WTC11 (cell line): Measurements from ENCODE around the gene PPP3CA. TPM values are rescaled to one million over a fixed set of nuclear protein-coding genes. Genes with fewer than 3 reads are reported as not detected.

Source experiments
- ATAC-seq: fragments of 200-7000 bp; cut with Tn5 transposase; 2 replicates; pipeline ENCODE4 v1.10.0; 2021; ENCODE audit warnings: mild to moderate bottlenecking, moderate library complexity
- CTCF ChIA-PET: fragments of 300-600 bp; sonication (Branson Sonifier 250); formaldehyde crosslinking; loops from one replicate; lab custom pipeline; 2021; ENCODE audit warnings: antibody characterized with exemption; lab: Charles Lee
- POLR2A ChIA-PET: fragments of 350-600 bp; sonication (Branson Sonifier 250); formaldehyde crosslinking; loops from one replicate; lab custom pipeline; 2021; ENCODE audit warnings: antibody characterized with exemption; lab: Charles Lee
- DNase-seq: peaks from one replicate; pipeline ENCODE4 v3.0.0; 2021; ENCODE audit warnings: low spot score
- H3K27ac Mint-ChIP-seq: 2 replicates; pipeline ENCODE4 v1.8.0; 2021; ENCODE audit warnings: mixed read lengths
- H3K27me3 Mint-ChIP-seq: 2 replicates; pipeline ENCODE4 v1.8.0; 2021; ENCODE audit warnings: low read depth, mild to moderate bottlenecking, moderate library complexity, mixed read lengths
- H3K36me3 Mint-ChIP-seq: 2 replicates; pipeline ENCODE4 v1.8.0; 2021; ENCODE audit warnings: mixed read lengths
- H3K4me1 Mint-ChIP-seq: 2 replicates; pipeline ENCODE4 v1.8.0; 2022; ENCODE audit warnings: mixed read lengths
- H3K4me3 Mint-ChIP-seq: 2 replicates; pipeline ENCODE4 v1.8.0; 2021; ENCODE audit warnings: mild to moderate bottlenecking, moderate library complexity, mixed read lengths
- H3K9me3 Mint-ChIP-seq: 2 replicates; pipeline ENCODE4 v1.8.0; 2021; ENCODE audit warnings: mixed read lengths
- AR ChIP-seq: fragments of 250-450 bp; sonication (Bioruptor Pico); IDR thresholded peaks from 2 replicates; pipeline ENCODE4 v1.9.0; 2021; ENCODE audit warnings: mild to moderate bottlenecking
- ARID4B ChIP-seq: sonication (generic); formaldehyde crosslinking; IDR thresholded peaks from 2 replicates; pipeline ENCODE4 v1.8.0; 2023; ENCODE audit warnings: missing genetic modification reagents, mild to moderate bottlenecking, borderline replicate concordance
- ATF1 ChIP-seq: sonication (generic); formaldehyde crosslinking; IDR thresholded peaks from 2 replicates; pipeline ENCODE4 v1.8.1; 2023; ENCODE audit warnings: mild to moderate bottlenecking, moderate library complexity, missing genetic modification reagents
- CREB1 ChIP-seq: sonication (generic); formaldehyde crosslinking; IDR thresholded peaks from 2 replicates; pipeline ENCODE4 v1.8.0; 2023; ENCODE audit warnings: mild to moderate bottlenecking, missing genetic modification reagents
- E2F1 ChIP-seq: sonication (generic); formaldehyde crosslinking; IDR thresholded peaks from 2 replicates; pipeline ENCODE4 v1.8.0; 2022; ENCODE audit warnings: mild to moderate bottlenecking, missing genetic modification reagents
- ELF4 ChIP-seq: sonication (generic); formaldehyde crosslinking; IDR thresholded peaks from 2 replicates; pipeline ENCODE4 v1.8.1; 2022; ENCODE audit warnings: low read depth, mild to moderate bottlenecking, moderate library complexity, missing genetic modification reagents
- NFATC4 ChIP-seq: fragments of 250-450 bp; sonication (Bioruptor Pico); IDR thresholded peaks from 2 replicates; pipeline ENCODE4 v1.9.0; 2021; ENCODE audit warnings: mild to moderate bottlenecking
- NFE2L1 ChIP-seq: sonication (generic); formaldehyde crosslinking; IDR thresholded peaks from 2 replicates; pipeline ENCODE4 v1.8.1; 2023; ENCODE audit warnings: missing genetic modification reagents
- NR3C1 ChIP-seq: sonication (generic); formaldehyde crosslinking; conservative IDR thresholded peaks from 2 replicates; pipeline ENCODE4 v1.8.1; 2023; ENCODE audit warnings: low read depth, mild to moderate bottlenecking, missing genetic modification reagents
- SMAD4 ChIP-seq: sonication (generic); formaldehyde crosslinking; IDR thresholded peaks from 2 replicates; pipeline ENCODE4 v1.8.0; 2022; ENCODE audit warnings: mild to moderate bottlenecking, missing genetic modification reagents
- SP1 ChIP-seq: sonication (generic); formaldehyde crosslinking; conservative IDR thresholded peaks from 2 replicates; pipeline ENCODE4 v1.8.1; 2022; ENCODE audit warnings: missing genetic modification reagents
- TCF7 ChIP-seq: sonication (generic); formaldehyde crosslinking; IDR thresholded peaks from 2 replicates; pipeline ENCODE4 v1.8.0; 2022; ENCODE audit warnings: mild to moderate bottlenecking, low read depth, missing genetic modification reagents, moderate library complexity
- TEAD1 ChIP-seq: sonication (generic); formaldehyde crosslinking; IDR thresholded peaks from 2 replicates; pipeline ENCODE4 v1.8.0; 2022; ENCODE audit warnings: mild to moderate bottlenecking, missing genetic modification reagents
- ZNF396 ChIP-seq: fragments of 250-450 bp; sonication (Bioruptor Pico); IDR thresholded peaks from 2 replicates; pipeline ENCODE4 v1.8.0; 2021; ENCODE audit warnings: mild to moderate bottlenecking, moderate library complexity, borderline replicate concordance
- ZNF416 ChIP-seq: fragments of 250-450 bp; sonication (Bioruptor Pico); IDR thresholded peaks from 2 replicates; pipeline ENCODE4 v1.9.0; 2021; ENCODE audit warnings: mild to moderate bottlenecking, inconsistent platforms
- ZNF512 ChIP-seq: sonication (generic); formaldehyde crosslinking; IDR thresholded peaks from 2 replicates; pipeline ENCODE4 v1.8.1; 2022; ENCODE audit warnings: missing genetic modification reagents, borderline replicate concordance
- ZNF671 ChIP-seq: fragments of 250-450 bp; sonication (Bioruptor Pico); IDR thresholded peaks from 2 replicates; pipeline ENCODE4 v1.8.0; 2021; ENCODE audit warnings: mild to moderate bottlenecking
- total RNA-seq: library from RNA; stranded (reverse); gene quantifications from 3 replicates; pipeline ENCODE4 v1.2.3, GENCODE V29; 2021
- TF ChIP-seq, protein P1 (sequence below): sonication (generic); formaldehyde crosslinking; IDR thresholded peaks from 2 replicates; pipeline ENCODE4 v1.8.0; 2023; ENCODE audit warnings: mild to moderate bottlenecking, missing genetic modification reagents
- TF ChIP-seq, protein P2 (sequence below): sonication (generic); formaldehyde crosslinking; IDR thresholded peaks from 2 replicates; pipeline ENCODE4 v1.8.1; 2022; ENCODE audit warnings: low read depth, missing genetic modification reagents, borderline replicate concordance

Gene PPP3CA
- total RNA-seq, 1 experiment from 2014 or later: 41.6 TPM

DNA sequence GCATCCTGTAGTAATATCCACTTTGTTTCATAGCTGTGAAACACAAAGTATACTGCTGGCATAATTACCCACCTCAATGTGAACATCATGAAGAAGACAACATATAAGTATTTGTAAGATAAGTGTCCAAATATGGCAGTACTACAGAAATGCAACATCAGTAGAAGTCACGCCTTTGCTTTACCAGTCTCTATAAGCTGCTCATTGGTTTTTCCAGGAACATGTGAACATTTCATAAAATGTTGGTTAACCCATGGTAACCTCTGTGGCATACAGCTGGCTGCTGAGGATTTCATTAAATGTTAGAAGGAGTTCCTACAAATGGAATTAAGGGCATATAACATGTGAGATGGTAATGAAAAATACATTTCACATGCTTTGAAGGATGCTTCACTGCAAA lies 77.6 kb downstream of the PPP3CA start:
- TF ChIP-seq ATF1 (CRISPR knock-in tag): no peak
- TF ChIP-seq, protein P1, sequence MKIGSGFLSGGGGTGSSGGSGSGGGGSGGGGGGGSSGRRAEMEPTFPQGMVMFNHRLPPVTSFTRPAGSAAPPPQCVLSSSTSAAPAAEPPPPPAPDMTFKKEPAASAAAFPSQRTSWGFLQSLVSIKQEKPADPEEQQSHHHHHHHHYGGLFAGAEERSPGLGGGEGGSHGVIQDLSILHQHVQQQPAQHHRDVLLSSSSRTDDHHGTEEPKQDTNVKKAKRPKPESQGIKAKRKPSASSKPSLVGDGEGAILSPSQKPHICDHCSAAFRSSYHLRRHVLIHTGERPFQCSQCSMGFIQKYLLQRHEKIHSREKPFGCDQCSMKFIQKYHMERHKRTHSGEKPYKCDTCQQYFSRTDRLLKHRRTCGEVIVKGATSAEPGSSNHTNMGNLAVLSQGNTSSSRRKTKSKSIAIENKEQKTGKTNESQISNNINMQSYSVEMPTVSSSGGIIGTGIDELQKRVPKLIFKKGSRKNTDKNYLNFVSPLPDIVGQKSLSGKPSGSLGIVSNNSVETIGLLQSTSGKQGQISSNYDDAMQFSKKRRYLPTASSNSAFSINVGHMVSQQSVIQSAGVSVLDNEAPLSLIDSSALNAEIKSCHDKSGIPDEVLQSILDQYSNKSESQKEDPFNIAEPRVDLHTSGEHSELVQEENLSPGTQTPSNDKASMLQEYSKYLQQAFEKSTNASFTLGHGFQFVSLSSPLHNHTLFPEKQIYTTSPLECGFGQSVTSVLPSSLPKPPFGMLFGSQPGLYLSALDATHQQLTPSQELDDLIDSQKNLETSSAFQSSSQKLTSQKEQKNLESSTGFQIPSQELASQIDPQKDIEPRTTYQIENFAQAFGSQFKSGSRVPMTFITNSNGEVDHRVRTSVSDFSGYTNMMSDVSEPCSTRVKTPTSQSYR: no peak
- no peak for TF ChIP-seq ZNF416 (CRISPR knock-in tag)
- no peak for TF ChIP-seq AR (CRISPR knock-in tag)
- TF ChIP-seq ZNF512: no peak
- TF ChIP-seq SMAD4 (CRISPR knock-in tag): no peak
- no peak for TF ChIP-seq ZNF396 (CRISPR knock-in tag)
- TF ChIP-seq NR3C1 (CRISPR knock-in tag): no peak
- TF ChIP-seq NFE2L1 (CRISPR knock-in tag): no peak
- TF ChIP-seq, protein P2, sequence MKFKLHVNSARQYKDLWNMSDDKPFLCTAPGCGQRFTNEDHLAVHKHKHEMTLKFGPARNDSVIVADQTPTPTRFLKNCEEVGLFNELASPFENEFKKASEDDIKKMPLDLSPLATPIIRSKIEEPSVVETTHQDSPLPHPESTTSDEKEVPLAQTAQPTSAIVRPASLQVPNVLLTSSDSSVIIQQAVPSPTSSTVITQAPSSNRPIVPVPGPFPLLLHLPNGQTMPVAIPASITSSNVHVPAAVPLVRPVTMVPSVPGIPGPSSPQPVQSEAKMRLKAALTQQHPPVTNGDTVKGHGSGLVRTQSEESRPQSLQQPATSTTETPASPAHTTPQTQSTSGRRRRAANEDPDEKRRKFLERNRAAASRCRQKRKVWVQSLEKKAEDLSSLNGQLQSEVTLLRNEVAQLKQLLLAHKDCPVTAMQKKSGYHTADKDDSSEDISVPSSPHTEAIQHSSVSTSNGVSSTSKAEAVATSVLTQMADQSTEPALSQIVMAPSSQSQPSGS (CRISPR knock-in tag): no peak
- TF ChIP-seq E2F1 (CRISPR knock-in tag): no peak
- Mint-ChIP-seq H3K4me3 (no peak overlapping the region), H3K9me3 (no peaks in the 10 kb centered on the region), H3K4me1 (peaks cover 23% of the 10 kb centered on the region), H3K27ac (no peak overlapping the region), H3K27me3 (no peaks in the 10 kb centered on the region), H3K36me3 (no peaks in the 10 kb centered on the region)
- POLR2A ChIA-PET: no interaction called here
- no peak for DNase-seq
- ATAC-seq: no peak
- CTCF ChIA-PET: interaction anchor here (0.7 kb wide), 1 partner anchor 23 kb away, joined by 3 read pairs; no protein-coding TSS in a partner anchor

DNA sequence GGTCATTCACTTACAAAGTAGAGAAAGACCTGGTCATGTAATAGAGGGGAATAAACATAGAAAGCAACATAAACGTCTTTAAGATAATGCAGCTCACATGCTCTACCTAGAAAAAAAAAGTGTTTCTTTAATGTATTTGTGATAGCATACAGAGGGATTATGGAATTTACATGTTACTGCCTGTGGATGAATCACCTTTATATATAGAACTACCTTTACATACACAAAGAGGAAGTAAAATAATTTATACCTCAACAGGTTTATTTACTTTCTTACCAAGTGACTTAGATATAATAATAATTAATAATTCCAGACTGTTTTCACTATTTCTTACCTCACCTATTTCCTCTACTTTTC lies 81.5 kb downstream of the PPP3CA start:
- Mint-ChIP-seq H3K27ac (no peak overlapping the region), H3K4me3 (no peak overlapping the region), H3K27me3 (no peaks in the 10 kb centered on the region), H3K4me1 (peaks cover 36% of the 10 kb centered on the region), H3K36me3 (no peaks in the 10 kb centered on the region)
- ChIA-PET POLR2A (no interaction called here), CTCF (no interaction called here)
- ATAC-seq (no peak), DNase-seq (no peak)
- no peak for TF ChIP-seq TCF7 (CRISPR knock-in tag)
- TF ChIP-seq ELF4: no peak
- TF ChIP-seq ZNF671 (CRISPR knock-in tag): no peak
- no peak for TF ChIP-seq SP1 (CRISPR knock-in tag)
- no peak for TF ChIP-seq NFATC4 (CRISPR knock-in tag)
- no peak for TF ChIP-seq ARID4B (CRISPR knock-in tag)
- TF ChIP-seq TEAD1 (CRISPR knock-in tag): no peak
- TF ChIP-seq CREB1 (CRISPR knock-in tag): no peak
- TF ChIP-seq, all 79 proteins: peak for 0
- H3K9me3 Mint-ChIP-seq: no peaks in the 10 kb centered on the region
